Activated naive CD8-positive, alpha-beta T cell (primary cell): ENCODE results near the gene SPDYE4.

Experiments used
- H3K27ac Mint-ChIP-seq: one replicate; pipeline ENCODE4 v1.8.0; 2021; ENCODE audit warnings: mixed read lengths
- H3K27me3 Mint-ChIP-seq: one replicate; pipeline ENCODE4 v1.8.0; 2021; ENCODE audit warnings: mixed read lengths
- H3K36me3 Mint-ChIP-seq: one replicate; pipeline ENCODE4 v1.8.0; 2021; ENCODE audit warnings: mixed read lengths
- H3K4me1 Mint-ChIP-seq: one replicate; pipeline ENCODE4 v1.8.0; 2021; ENCODE audit warnings: low read depth, mixed read lengths
- H3K4me3 Mint-ChIP-seq: one replicate; pipeline ENCODE4 v1.8.0; 2021; ENCODE audit warnings: mild to moderate bottlenecking, mixed read lengths
- H3K9me3 Mint-ChIP-seq: one replicate; pipeline ENCODE4 v1.8.0; 2021; ENCODE audit warnings: low read depth, mixed read lengths

The SPDYE4 gene

GRCh38 chr17:8736362-8736761, 22.0 kb downstream of the SPDYE4 start:
- Mint-ChIP-seq H3K4me3 (no peak overlapping the region), H3K27ac (no peak overlapping the region), H3K4me1 (peaks cover 19% of the 10 kb centered on the region)

GRCh38 chr17:8735336-8735939, 22.9 kb downstream of the SPDYE4 start:
- H3K4me1 Mint-ChIP-seq: peaks cover 13% of the 10 kb centered on the region
- H3K9me3 Mint-ChIP-seq: no peaks in the 10 kb centered on the region
- no peaks in the 10 kb centered on the region for H3K36me3 Mint-ChIP-seq
- H3K4me3 Mint-ChIP-seq: no peak overlapping the region
- no peak overlapping the region for H3K27ac Mint-ChIP-seq
- H3K27me3 Mint-ChIP-seq: peaks cover 1% of the 10 kb centered on the region

More at GRCh38 chr17:8736362-8736761, 22.0 kb downstream of the SPDYE4 start:
- H3K27me3 Mint-ChIP-seq: peaks cover 1% of the 10 kb centered on the region
- no peaks in the 10 kb centered on the region for H3K9me3 Mint-ChIP-seq
- H3K36me3 Mint-ChIP-seq: no peaks in the 10 kb centered on the region

DNA sequence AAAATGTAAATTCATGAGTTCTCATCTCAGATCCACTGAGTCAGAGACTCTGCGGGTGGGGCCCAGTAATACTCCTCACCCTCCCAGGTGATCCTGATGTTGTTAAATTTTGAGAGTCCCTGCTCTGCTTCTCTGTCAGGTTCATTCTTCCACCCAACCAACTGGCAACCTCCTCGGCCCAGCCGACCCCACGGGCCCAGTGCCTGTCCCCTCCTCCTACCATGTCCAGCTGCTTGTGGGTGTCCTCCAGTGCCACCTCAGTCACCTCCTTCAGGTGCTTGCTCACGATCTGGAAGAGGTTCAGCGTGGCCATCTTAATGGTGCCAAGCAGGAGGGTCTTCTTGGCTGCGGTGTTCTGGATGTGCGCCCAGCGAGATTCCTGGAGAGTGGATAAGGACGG, 23.5 kb downstream of the SPDYE4 start:
- H3K4me1 Mint-ChIP-seq: peaks cover 9% of the 10 kb centered on the region
- H3K9me3 Mint-ChIP-seq: no peaks in the 10 kb centered on the region
- H3K27ac Mint-ChIP-seq: no peak overlapping the region
- no peaks in the 10 kb centered on the region for H3K36me3 Mint-ChIP-seq
- peaks cover 1% of the 10 kb centered on the region for H3K27me3 Mint-ChIP-seq
- no peak overlapping the region for H3K4me3 Mint-ChIP-seq

GRCh38 chr17:8732406-8733085, 25.8 kb downstream of the SPDYE4 start:
- H3K9me3 Mint-ChIP-seq: no peaks in the 10 kb centered on the region
- no peaks in the 10 kb centered on the region for H3K36me3 Mint-ChIP-seq
- H3K27me3 Mint-ChIP-seq: peaks cover 1% of the 10 kb centered on the region
- H3K27ac Mint-ChIP-seq: no peak overlapping the region
- no peaks in the 10 kb centered on the region for H3K4me1 Mint-ChIP-seq
- no peak overlapping the region for H3K4me3 Mint-ChIP-seq

DNA sequence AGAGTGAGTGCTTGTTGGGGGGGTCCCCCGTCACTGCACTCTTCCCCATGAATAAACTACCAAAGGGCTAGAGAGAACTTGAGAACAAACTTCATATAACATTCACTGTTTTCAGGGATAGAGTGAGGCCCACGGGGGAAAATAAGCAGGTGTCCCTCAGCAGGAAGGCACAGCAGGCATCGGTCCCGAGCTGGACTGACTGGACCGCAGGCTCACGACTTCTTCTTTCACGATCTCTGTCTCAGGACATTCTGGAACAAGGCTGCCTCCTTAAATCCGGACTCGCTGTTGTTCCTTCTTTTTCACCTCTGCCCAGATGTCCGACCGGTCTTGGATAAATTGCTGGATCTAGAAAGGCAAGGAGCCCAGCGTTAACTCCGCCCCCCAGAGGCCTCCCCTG, 28.5 kb downstream of the SPDYE4 start:
- Mint-ChIP-seq H3K27ac (no peak overlapping the region), H3K9me3 (no peaks in the 10 kb centered on the region), H3K36me3 (no peaks in the 10 kb centered on the region), H3K4me3 (no peak overlapping the region), H3K27me3 (peaks cover 1% of the 10 kb centered on the region), H3K4me1 (peaks cover 1% of the 10 kb centered on the region)

GRCh38 chr17:8729421-8729820, 28.9 kb downstream of the SPDYE4 start:
- H3K9me3 Mint-ChIP-seq: no peaks in the 10 kb centered on the region
- H3K27me3 Mint-ChIP-seq: peaks cover 1% of the 10 kb centered on the region
- no peak overlapping the region for H3K4me3 Mint-ChIP-seq
- H3K4me1 Mint-ChIP-seq: peaks cover 1% of the 10 kb centered on the region
- no peak overlapping the region for H3K27ac Mint-ChIP-seq
- H3K36me3 Mint-ChIP-seq: no peaks in the 10 kb centered on the region

- H3K4me3 Mint-ChIP-seq: no peak overlapping the region
- H3K36me3 Mint-ChIP-seq: no peaks in the 10 kb centered on the region
- H3K27me3 Mint-ChIP-seq: peaks cover 1% of the 10 kb centered on the region
- H3K4me1 Mint-ChIP-seq: peaks cover 1% of the 10 kb centered on the region
- no peak overlapping the region for H3K27ac Mint-ChIP-seq
- no peaks in the 10 kb centered on the region for H3K9me3 Mint-ChIP-seq
Observed at GRCh38 chr17:8728971-8729370, 29.4 kb downstream of the SPDYE4 start.

GRCh38 chr17:8728251-8728938, 30.0 kb downstream of the SPDYE4 start:
- Mint-ChIP-seq H3K27ac (no peak overlapping the region), H3K36me3 (no peaks in the 10 kb centered on the region), H3K9me3 (no peaks in the 10 kb centered on the region), H3K4me1 (peaks cover 1% of the 10 kb centered on the region), H3K4me3 (no peak overlapping the region), H3K27me3 (peaks cover 1% of the 10 kb centered on the region)

GRCh38 chr17:8726941-8727555, 31.3 kb downstream of the SPDYE4 start:
- Mint-ChIP-seq H3K4me3 (no peak overlapping the region), H3K9me3 (no peaks in the 10 kb centered on the region), H3K4me1 (peaks cover 1% of the 10 kb centered on the region), H3K36me3 (no peaks in the 10 kb centered on the region), H3K27ac (no peak overlapping the region), H3K27me3 (peaks cover 1% of the 10 kb centered on the region)

- no peak overlapping the region for H3K4me3 Mint-ChIP-seq
Observed at GRCh38 chr17:8725881-8726876, 32.2 kb downstream of the SPDYE4 start.

GRCh38 chr17:8724451-8724850, 33.9 kb downstream of the SPDYE4 start:
- Mint-ChIP-seq H3K36me3 (no peaks in the 10 kb centered on the region), H3K4me1 (peaks cover 1% of the 10 kb centered on the region), H3K4me3 (no peak overlapping the region), H3K9me3 (no peaks in the 10 kb centered on the region), H3K27ac (no peak overlapping the region), H3K27me3 (no peaks in the 10 kb centered on the region)

More at GRCh38 chr17:8725881-8726876, 32.2 kb downstream of the SPDYE4 start:
- Mint-ChIP-seq H3K36me3 (no peaks in the 10 kb centered on the region), H3K4me1 (peaks cover 1% of the 10 kb centered on the region), H3K27me3 (no peaks in the 10 kb centered on the region), H3K27ac (no peak overlapping the region), H3K9me3 (no peaks in the 10 kb centered on the region)

GRCh38 chr17:8720596-8720995, 37.8 kb downstream of the SPDYE4 start:
- H3K9me3 Mint-ChIP-seq: no peaks in the 10 kb centered on the region
- H3K27ac Mint-ChIP-seq: no peak overlapping the region
- H3K4me3 Mint-ChIP-seq: no peak overlapping the region
- H3K27me3 Mint-ChIP-seq: no peaks in the 10 kb centered on the region
- no peaks in the 10 kb centered on the region for H3K36me3 Mint-ChIP-seq
- H3K4me1 Mint-ChIP-seq: no peaks in the 10 kb centered on the region

DNA sequence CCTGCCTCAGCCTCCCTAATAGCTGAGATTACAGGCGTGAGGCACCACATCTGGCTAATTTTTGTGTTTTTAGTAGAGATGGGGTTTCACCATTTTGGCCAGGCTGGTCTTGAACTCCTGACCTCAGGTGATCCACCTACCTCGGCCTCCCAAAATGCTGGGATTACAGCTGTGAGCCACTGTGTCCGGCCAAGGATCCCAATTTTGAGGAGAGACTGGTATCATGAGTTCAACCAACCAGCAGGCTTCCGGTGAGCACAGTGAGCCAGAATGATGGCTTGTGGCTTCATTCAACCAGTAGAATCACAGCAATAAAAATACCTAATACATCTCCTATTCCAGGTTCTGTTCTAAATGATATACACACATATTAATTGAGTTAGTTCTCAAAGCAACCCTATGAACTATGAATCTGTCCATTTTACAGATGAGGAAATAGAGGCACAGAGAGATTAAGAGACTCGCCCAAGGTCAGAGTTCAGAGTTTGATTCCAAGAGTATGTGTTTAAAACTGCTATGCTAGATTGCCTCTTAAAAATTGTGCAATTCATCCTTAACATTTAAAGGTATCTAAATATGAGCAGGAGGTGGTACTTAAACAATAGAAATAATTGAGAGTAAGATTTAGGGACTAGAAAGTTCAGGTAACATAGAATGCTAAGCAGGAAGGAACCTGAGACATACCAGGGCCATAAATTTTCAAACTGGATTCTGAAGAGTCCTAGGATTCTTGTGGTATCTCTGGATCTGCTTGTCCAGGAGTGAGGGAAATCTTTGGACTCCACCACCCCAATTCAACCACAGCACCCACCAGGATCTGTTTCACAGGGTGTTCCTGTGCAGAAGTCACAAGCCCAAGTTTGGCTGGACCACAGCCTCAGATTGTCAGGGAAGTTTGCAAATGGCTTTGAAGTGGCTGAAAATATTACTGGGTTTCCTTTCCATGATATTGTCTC, 38.8 kb downstream of the SPDYE4 start:
- no peak overlapping the region for H3K27ac Mint-ChIP-seq
- no peaks in the 10 kb centered on the region for H3K36me3 Mint-ChIP-seq
- H3K4me1 Mint-ChIP-seq: no peaks in the 10 kb centered on the region
- H3K4me3 Mint-ChIP-seq: no peak overlapping the region
- H3K9me3 Mint-ChIP-seq: no peaks in the 10 kb centered on the region
- H3K27me3 Mint-ChIP-seq: no peaks in the 10 kb centered on the region
